ENCODE measurements around the gene CTBP2. TPM values are rescaled to one million over a fixed set of nuclear protein-coding genes. Genes with fewer than 3 reads are reported as not detected.

Gene CTBP2
- total RNA-seq, 4 donors from 2014 or later = 92.4 to 136 (median 125) TPM

DNA sequence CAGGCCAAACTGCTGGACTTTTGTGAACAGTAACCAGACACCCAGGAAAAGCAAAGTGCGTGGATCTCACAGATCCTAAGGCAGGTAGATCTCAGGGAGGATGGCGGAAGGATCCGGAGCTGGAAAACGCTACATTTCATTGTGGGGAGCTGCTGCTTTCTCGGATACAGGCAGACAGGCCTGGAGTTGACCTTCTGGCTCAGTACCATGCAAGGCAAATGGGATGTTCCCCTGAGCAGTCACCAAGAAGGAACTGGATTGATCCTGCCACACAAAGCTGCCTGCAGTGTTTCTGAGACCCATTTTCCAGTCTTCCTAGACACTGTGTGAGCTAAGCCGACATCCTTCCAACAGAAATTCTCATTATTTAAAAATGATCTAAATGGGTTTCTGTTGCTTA, 152.9 kb downstream of the CTBP2 start:
- 88 to 92% methylated on average over 6 of the region's 6 CpGs for WGBS, 2 donors
- Histone ChIP-seq H3K27ac (no peak overlapping the region), H3K9me3 (no peaks in the 10 kb centered on the region), H3K36me3 (peaks cover 3 to 14% of the 10 kb centered on the region in 2 donors), H3K4me3 (replicated peaks in 1 of 3) (no peak overlapping the region), H3K4me1 (peaks cover under 1 to 2% of the 10 kb centered on the region in 2 donors), H3K27me3 (no peaks in the 10 kb centered on the region)
- DNase-seq = no peak
- TF ChIP-seq, protein P1, sequence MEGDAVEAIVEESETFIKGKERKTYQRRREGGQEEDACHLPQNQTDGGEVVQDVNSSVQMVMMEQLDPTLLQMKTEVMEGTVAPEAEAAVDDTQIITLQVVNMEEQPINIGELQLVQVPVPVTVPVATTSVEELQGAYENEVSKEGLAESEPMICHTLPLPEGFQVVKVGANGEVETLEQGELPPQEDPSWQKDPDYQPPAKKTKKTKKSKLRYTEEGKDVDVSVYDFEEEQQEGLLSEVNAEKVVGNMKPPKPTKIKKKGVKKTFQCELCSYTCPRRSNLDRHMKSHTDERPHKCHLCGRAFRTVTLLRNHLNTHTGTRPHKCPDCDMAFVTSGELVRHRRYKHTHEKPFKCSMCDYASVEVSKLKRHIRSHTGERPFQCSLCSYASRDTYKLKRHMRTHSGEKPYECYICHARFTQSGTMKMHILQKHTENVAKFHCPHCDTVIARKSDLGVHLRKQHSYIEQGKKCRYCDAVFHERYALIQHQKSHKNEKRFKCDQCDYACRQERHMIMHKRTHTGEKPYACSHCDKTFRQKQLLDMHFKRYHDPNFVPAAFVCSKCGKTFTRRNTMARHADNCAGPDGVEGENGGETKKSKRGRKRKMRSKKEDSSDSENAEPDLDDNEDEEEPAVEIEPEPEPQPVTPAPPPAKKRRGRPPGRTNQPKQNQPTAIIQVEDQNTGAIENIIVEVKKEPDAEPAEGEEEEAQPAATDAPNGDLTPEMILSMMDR (IDR thresholded peaks at IDR 0.05) = no peak
- intact Hi-C loops (cut with DNase I) = no loop called here

DNA sequence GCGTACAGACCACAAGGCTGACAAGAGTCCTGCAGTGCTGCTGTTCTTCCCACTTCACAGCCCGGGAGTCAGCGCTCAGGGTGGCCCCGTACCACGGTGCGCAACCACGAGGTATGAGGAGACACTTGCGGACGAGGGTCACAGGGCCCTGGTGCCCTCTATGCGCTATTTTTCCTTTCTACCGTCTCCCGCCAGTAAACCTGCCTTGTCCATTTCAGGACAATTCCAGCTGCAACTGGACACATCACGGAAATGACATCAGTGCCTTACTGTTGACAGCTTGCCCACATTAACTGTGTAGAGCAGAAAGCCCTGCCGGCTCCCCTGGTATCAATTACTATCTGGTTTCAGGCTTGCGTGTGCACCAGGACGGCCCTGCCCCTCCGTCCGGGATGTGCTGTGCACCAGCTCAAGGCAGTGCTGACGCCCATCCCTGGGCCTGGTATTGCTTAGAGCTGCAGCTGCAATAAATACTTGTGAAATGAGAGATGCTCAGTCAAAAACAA, 153.4 kb downstream of the CTBP2 start:
- no peak for TF ChIP-seq POLR2A (IDR thresholded peaks at IDR 0.05)
- TF ChIP-seq, protein P1 (IDR thresholded peaks at IDR 0.05) = no peak
- DNase-seq = peak in 1 of 2 donors; percentile 2
- intact Hi-C loops (cut with DNase I) = no loop called here
- Histone ChIP-seq H3K36me3 (peaks cover 8 to 19% of the 10 kb centered on the region in 2 donors), H3K4me3 (replicated peaks in 1 of 3) (no peak overlapping the region), H3K27ac (no peak overlapping the region), H3K27me3 (no peaks in the 10 kb centered on the region), H3K9me3 (no peaks in the 10 kb centered on the region), H3K4me1 (no peaks in the 10 kb centered on the region)
- WGBS, 2 donors = 70 to 81% methylated on average over 19 of the region's 19 CpGs

DNA sequence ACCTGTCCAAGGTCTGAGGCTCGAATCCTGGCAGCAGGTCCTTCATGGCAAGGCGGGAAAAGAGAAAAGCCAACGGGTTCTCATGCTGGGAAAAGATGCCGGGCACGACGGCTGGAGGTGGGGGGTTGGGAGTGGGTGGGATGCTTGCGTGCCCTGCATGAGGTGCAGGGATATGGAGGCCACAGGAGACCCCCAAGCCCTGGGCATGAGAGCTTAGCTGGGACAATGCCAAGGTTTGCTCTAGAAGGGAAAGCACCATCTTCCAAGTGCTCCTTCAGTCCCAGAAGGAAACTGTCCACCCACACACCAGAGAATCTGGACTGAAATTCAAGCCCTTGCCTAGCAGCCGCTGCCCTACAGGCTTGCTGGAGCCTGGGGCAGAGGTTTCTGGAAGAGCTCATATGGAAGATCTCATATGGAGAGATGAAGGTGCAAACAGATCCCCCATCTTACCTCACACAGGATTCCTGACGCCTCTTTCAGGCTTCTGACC, 154.1 kb downstream of the CTBP2 start:
- H3K27ac ChIP-seq = no peak overlapping the region
- H3K9me3 ChIP-seq = no peaks in the 10 kb centered on the region
- TF ChIP-seq, protein P1 (IDR thresholded peaks at IDR 0.05) = no peak
- no peak for TF ChIP-seq POLR2A (IDR thresholded peaks at IDR 0.05)
- H3K4me1 ChIP-seq = no peaks in the 10 kb centered on the region
- peaks cover 15 to 26% of the 10 kb centered on the region in 2 donors for H3K36me3 ChIP-seq
- WGBS, 2 donors = 94% methylated on average over 9 of the region's 9 CpGs
- peak in 1 of 2 donors; percentile 2 for DNase-seq
- H3K27me3 ChIP-seq = no peaks in the 10 kb centered on the region
- no peak overlapping the region for H3K4me3 ChIP-seq (replicated peaks in 1 of 3)
- intact Hi-C loops (cut with DNase I) = no loop called here

DNA sequence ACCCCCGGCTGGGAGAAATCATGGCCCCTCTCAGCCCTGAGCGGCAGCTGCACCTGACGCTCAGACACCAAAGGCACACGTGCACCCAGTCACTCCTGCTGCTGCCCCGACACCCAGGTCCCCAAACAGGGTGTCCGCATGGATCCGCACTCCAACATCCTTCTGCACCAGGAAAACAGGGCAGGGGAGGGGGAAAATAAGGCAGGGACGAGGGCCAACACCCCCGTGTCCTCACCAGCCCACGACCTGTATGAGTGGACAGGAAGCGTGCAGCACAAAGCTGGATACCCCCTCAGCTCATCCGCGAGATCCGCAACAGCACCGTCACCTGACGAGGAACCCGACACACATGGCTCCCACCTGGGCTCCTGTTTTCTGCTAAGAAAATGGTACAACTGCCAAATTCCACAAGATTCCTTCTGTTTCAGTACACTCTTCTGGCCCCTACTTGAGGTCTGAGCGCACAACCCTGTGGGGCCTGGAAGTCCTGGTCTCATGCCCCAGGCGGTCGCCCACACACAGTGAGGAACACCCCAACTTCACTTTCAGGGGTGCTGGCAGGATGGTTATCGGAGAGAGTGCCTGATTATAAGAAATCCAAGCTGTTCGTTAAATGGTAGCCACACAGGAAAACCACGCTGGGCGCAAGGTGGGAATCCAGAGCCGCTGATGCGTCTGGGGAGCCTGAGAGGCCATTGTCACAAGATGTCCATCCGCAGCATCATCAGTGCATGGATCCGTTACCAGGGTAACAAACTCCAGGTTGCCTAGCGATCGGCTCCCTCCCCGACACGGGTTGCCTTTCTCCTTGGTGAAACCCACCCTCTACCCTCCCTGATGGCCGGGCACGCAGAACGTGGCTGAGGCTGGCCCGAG, 154.8 kb downstream of the CTBP2 start:
- peaks cover 20 to 32% of the 10 kb centered on the region in 2 donors for H3K36me3 ChIP-seq
- H3K27ac ChIP-seq = no peak overlapping the region
- TF ChIP-seq, protein P1 (IDR thresholded peaks at IDR 0.05) = no peak
- no peak for TF ChIP-seq POLR2A (IDR thresholded peaks at IDR 0.05)
- H3K4me1 ChIP-seq = no peaks in the 10 kb centered on the region
- intact Hi-C loops (cut with DNase I) = no loop called here
- no peaks in the 10 kb centered on the region for H3K27me3 ChIP-seq
- H3K9me3 ChIP-seq = no peaks in the 10 kb centered on the region
- DNase-seq = peak in 1 of 2 donors; percentile 1
- H3K4me3 ChIP-seq (replicated peaks in 1 of 3) = no peak overlapping the region
- 94 to 96% methylated on average over 32 to 36 of the region's 36 CpGs for WGBS, 2 donors

All from thyroid gland (tissue), 4 donors.